GM23338 (cell line): ENCODE results near the gene TIMM10.

Source experiments
- CREB1 ChIP-seq: fragments of 250-450 bp; sonication (Bioruptor Pico); IDR thresholded peaks from 2 replicates; pipeline ENCODE4 v1.5.0; 2020; ENCODE audit warnings: low read depth, mild to moderate bottlenecking, moderate library complexity
- EZH2phosphoT487 ChIP-seq: fragments of 200-600 bp; sonication (generic); IDR thresholded peaks from one replicate; pipeline ENCODE4 v1.8.1; 2018; ENCODE audit warnings: antibody characterized with exemption; ENCODE audit not compliant: unreplicated experiment

GRCh38 chr11:57547854-57548377 lies 17.4 kb upstream of the TIMM10 start:
- TF ChIP-seq EZH2phosphoT487: no peak
- no peak for TF ChIP-seq CREB1 (CRISPR knock-in tag)
